Subcutaneous abdominal adipose tissue (tissue), 5 donors: ENCODE results near the gene CD3G.
"Not testable (repeated sequence)": the region's sequence is repeated elsewhere in the genome, so short reads cannot be mapped to it uniquely, and the experiment has no call there.

Experiments
- H3K27ac ChIP-seq: one replicate; pipeline ENCODE4 v1.7.0; 2013; ENCODE audit warnings: low read depth, mild to moderate bottlenecking, inconsistent platforms, low read length, moderate library complexity
- H3K27me3 ChIP-seq, 5 donors: one replicate each; pipeline ENCODE4 v1.7.0; 2013; ENCODE audit warnings: low read length in 5 of 5, inconsistent platforms in 1 of 5; ENCODE audit not compliant: control insufficient read depth in 5 of 5, insufficient read depth in 4 of 5
- H3K36me3 ChIP-seq, 5 donors: one replicate each; pipeline ENCODE4 v1.7.0; 2013; ENCODE audit warnings: low read length in 5 of 5; ENCODE audit not compliant: control insufficient read depth in 5 of 5, insufficient read depth in 5 of 5
- H3K4me1 ChIP-seq, 5 donors: one replicate each; pipeline ENCODE4 v1.7.0; 2013; ENCODE audit warnings: low read length in 5 of 5, mild to moderate bottlenecking in 3 of 5, moderate library complexity in 1 of 5; ENCODE audit not compliant: control insufficient read depth in 5 of 5, insufficient read depth in 5 of 5
- H3K4me3 ChIP-seq, 5 donors: one replicate each; pipeline ENCODE4 v1.7.0; 2013; ENCODE audit warnings: low read length in 5 of 5, low read depth in 1 of 5
- H3K9ac ChIP-seq, 5 donors: one replicate each; pipeline ENCODE4 v1.7.0; 2013; ENCODE audit warnings: low read length in 5 of 5, mild to moderate bottlenecking in 4 of 5, moderate library complexity in 3 of 5
- H3K9me3 ChIP-seq, 5 donors: one replicate each; pipeline ENCODE4 v1.7.0; 2013; ENCODE audit warnings: low read length in 5 of 5; ENCODE audit not compliant: control insufficient read depth in 5 of 5
- donor health status: healthy.
- donor health status: healthy.
- donor health status: healthy.
- donor health status: healthy.
- donor health status: healthy.

CD3G gene

GRCh38 chr11:118343981-118344515, at the start of gene CD3G:
CD3G (plus strand) TSS chr11:118344344; CDS start chr11:118344424, 80 bp downstream.
- Histone ChIP-seq H3K36me3 (no peaks in the 10 kb centered on the region), H3K9ac (no peak within 1 kb of the TSS), H3K4me3 (no peak within 1 kb of the TSS), H3K4me1 (no peaks in the 10 kb centered on the region), H3K9me3 (no peaks in the 10 kb centered on the region), H3K27ac (no peak within 1 kb of the TSS), H3K27me3 (peaks cover 0 to 5% (median 3%) of the 10 kb centered on the region in 5 donors)

GRCh38 chr11:118295199-118295598, 48.9 kb upstream of the CD3G start:
- Histone ChIP-seq H3K4me3 (no peak overlapping the region), H3K4me1 (peaks cover 0 to 5% (median 0%) of the 10 kb centered on the region in 5 donors), H3K9ac (no peak overlapping the region), H3K27ac (no peak overlapping the region), H3K9me3 (no peaks in the 10 kb centered on the region), H3K36me3 (no peaks in the 10 kb centered on the region), H3K27me3 (peaks cover 0 to 5% (median 0%) of the 10 kb centered on the region in 5 donors)

- no peak overlapping the region for H3K9ac ChIP-seq
- H3K27me3 ChIP-seq = peaks cover 0 to 5% (median 0%) of the 10 kb centered on the region in 5 donors
- no peak overlapping the region for H3K4me3 ChIP-seq
- peaks cover 0 to 3% (median 0%) of the 10 kb centered on the region in 5 donors for H3K4me1 ChIP-seq
- no peak overlapping the region for H3K27ac ChIP-seq
- H3K9me3 ChIP-seq = no peaks in the 10 kb centered on the region
- H3K36me3 ChIP-seq = no peaks in the 10 kb centered on the region
These were observed 48.2 kb upstream of the CD3G start for GRCh38 chr11:118295815-118296454.

- Histone ChIP-seq H3K27ac (no peak overlapping the region), H3K9me3 (no peaks in the 10 kb centered on the region), H3K4me3 (no peak overlapping the region), H3K27me3 (peaks cover 0 to 8% (median 3%) of the 10 kb centered on the region in 5 donors), H3K36me3 (no peaks in the 10 kb centered on the region), H3K4me1 (no peaks in the 10 kb centered on the region), H3K9ac (no peak overlapping the region)
These were observed 42.4 kb upstream of the CD3G start for GRCh38 chr11:118301600-118302195.

GRCh38 chr11:118304227-118304567, 39.9 kb upstream of the CD3G start:
- Histone ChIP-seq H3K4me3 (no peak overlapping the region), H3K9me3 (no peaks in the 10 kb centered on the region), H3K36me3 (no peaks in the 10 kb centered on the region), H3K4me1 (no peaks in the 10 kb centered on the region), H3K27ac (no peak overlapping the region), H3K27me3 (peaks cover 0 to 8% (median 3%) of the 10 kb centered on the region in 5 donors), H3K9ac (no peak overlapping the region)

GRCh38 chr11:118304568-118305248, 39.4 kb upstream of the CD3G start, which contains the start of gene CD3E:
CD3E (plus strand) TSS chr11:118304730; CDS start chr11:118304953, 223 bp downstream.
- Histone ChIP-seq H3K36me3 (no peaks in the 10 kb centered on the region), H3K9me3 (no peaks in the 10 kb centered on the region), H3K9ac (no peak within 1 kb of the TSS), H3K27me3 (peaks cover 0 to 8% (median 3%) of the 10 kb centered on the region in 5 donors), H3K4me1 (no peaks in the 10 kb centered on the region), H3K27ac (no peak within 1 kb of the TSS), H3K4me3 (peak within 1 kb of the TSS in 2 of 5 donors; percentile 8 to 28)

- Histone ChIP-seq H3K4me3 (no peak overlapping the region), H3K4me1 (no peaks in the 10 kb centered on the region), H3K9me3 (no peaks in the 10 kb centered on the region), H3K36me3 (no peaks in the 10 kb centered on the region), H3K9ac (no peak overlapping the region), H3K27ac (no peak overlapping the region), H3K27me3 (peaks cover 0 to 8% (median 3%) of the 10 kb centered on the region in 5 donors)
These were observed 38.4 kb upstream of the CD3G start for GRCh38 chr11:118305726-118306125.

- no peaks in the 10 kb centered on the region for H3K9me3 ChIP-seq
- H3K36me3 ChIP-seq = no peaks in the 10 kb centered on the region
- H3K9ac ChIP-seq = no peak overlapping the region
- H3K27me3 ChIP-seq = peaks cover 0 to 8% (median 3%) of the 10 kb centered on the region in 5 donors
- H3K27ac ChIP-seq = no peak overlapping the region
- H3K4me3 ChIP-seq = no peak overlapping the region
- peaks cover 0 to 5% (median 0%) of the 10 kb centered on the region in 5 donors for H3K4me1 ChIP-seq
These were observed 37.6 kb upstream of the CD3G start for GRCh38 chr11:118306556-118306955.

- H3K36me3 ChIP-seq, H3K9me3 ChIP-seq, H3K27ac ChIP-seq, H3K9ac ChIP-seq, H3K4me3 ChIP-seq: not testable (repeated sequence)
- Histone ChIP-seq H3K4me1 (peaks cover 0 to 16% (median 0%) of the 10 kb centered on the region in 5 donors), H3K27me3 (peaks cover 0 to 11% (median 8%) of the 10 kb centered on the region in 5 donors)
These were observed 35.1 kb upstream of the CD3G start for GRCh38 chr11:118308995-118309528.
